ENCODE results near the gene DAAM2. TPM values are rescaled to one million over a fixed set of nuclear protein-coding genes. Genes with fewer than 3 reads are reported as not detected.

The DAAM2 gene
- total and polyA plus RNA-seq, 2 donors from 2014 or later, result 6.9 to 19.8 TPM

GRCh38 chr6:39815356-39815755 lies 23.2 kb downstream of the DAAM2 start:
- H3K4me3 ChIP-seq (ENCODE audit: low read length in 3 of 3), result no peak overlapping the region
- H3K27me3 ChIP-seq (ENCODE audit: control insufficient read depth, insufficient read depth, low read length), result no peaks in the 10 kb centered on the region
- no peak for DNase-seq
- H3K9me3 ChIP-seq (ENCODE audit: control insufficient read depth in 2 of 3, insufficient read depth in 1 of 3, low read length in 3 of 3), result no peaks in the 10 kb centered on the region
- intact Hi-C loops (cut with DNase I), result no loop called here
- no peak for TF ChIP-seq CTCF (IDR thresholded peaks at IDR 0.05; ENCODE audit: borderline replicate concordance, extremely low read depth, insufficient read depth)
- no peaks in the 10 kb centered on the region for H3K36me3 ChIP-seq (ENCODE audit: control insufficient read depth in 2 of 3, insufficient read depth in 3 of 3, low read length in 3 of 3)
- no peak overlapping the region for H3K9ac ChIP-seq (ENCODE audit: low read length in 3 of 3)
- no peak overlapping the region for H3K27ac ChIP-seq (ENCODE audit: low read depth in 2 of 2, low read length in 2 of 2)
- FAIRE-seq, result no peak
- peaks cover 0 to 3% (median 0%) of the 10 kb centered on the region in 3 donors for H3K4me1 ChIP-seq (ENCODE audit: control insufficient read depth in 2 of 3, insufficient read depth in 2 of 3, low read depth in 1 of 3, low read length in 3 of 3)

DNA sequence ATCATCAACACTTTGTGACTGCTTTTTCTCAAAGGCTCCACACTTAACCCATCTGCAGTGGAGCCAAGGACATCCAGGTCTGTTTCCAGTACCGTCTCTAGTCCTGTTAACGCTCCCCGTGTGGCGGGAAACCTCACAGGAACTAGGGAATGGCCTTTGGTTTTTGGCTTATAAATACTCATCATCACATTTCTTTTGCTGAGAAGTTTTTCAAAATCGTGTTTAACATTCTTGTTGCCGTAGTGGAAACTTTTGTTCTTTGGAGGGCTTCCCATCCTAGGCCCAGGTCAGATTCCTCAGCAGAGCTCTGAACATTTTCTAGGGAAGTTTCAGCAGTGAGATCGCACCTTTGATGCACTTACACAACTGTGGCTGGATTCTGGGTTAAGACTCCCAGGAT lies 24.6 kb downstream of the DAAM2 start:
- FAIRE-seq (no peak), DNase-seq (no peak)
- H3K9me3 ChIP-seq (ENCODE audit: control insufficient read depth in 2 of 3, insufficient read depth in 1 of 3, low read length in 3 of 3), result no peaks in the 10 kb centered on the region
- H3K36me3 ChIP-seq (ENCODE audit: control insufficient read depth in 2 of 3, insufficient read depth in 3 of 3, low read length in 3 of 3), result no peaks in the 10 kb centered on the region
- no peak overlapping the region for H3K27ac ChIP-seq (ENCODE audit: low read depth in 2 of 2, low read length in 2 of 2)
- TF ChIP-seq CTCF (IDR thresholded peaks at IDR 0.05; ENCODE audit: borderline replicate concordance, extremely low read depth, insufficient read depth), result no peak
- no peak overlapping the region for H3K9ac ChIP-seq (ENCODE audit: low read length in 3 of 3)
- H3K4me3 ChIP-seq (ENCODE audit: low read length in 3 of 3), result no peak overlapping the region
- intact Hi-C loops (cut with DNase I), result no loop called here
- H3K27me3 ChIP-seq (ENCODE audit: control insufficient read depth, insufficient read depth, low read length), result no peaks in the 10 kb centered on the region
- peaks cover 0 to 3% (median under 1%) of the 10 kb centered on the region in 3 donors for H3K4me1 ChIP-seq (ENCODE audit: control insufficient read depth in 2 of 3, insufficient read depth in 2 of 3, low read depth in 1 of 3, low read length in 3 of 3)

- no peak overlapping the region for H3K4me3 ChIP-seq (ENCODE audit: low read length in 3 of 3)
- H3K27me3 ChIP-seq (ENCODE audit: control insufficient read depth, insufficient read depth, low read length), result no peaks in the 10 kb centered on the region
- no peaks in the 10 kb centered on the region for H3K36me3 ChIP-seq (ENCODE audit: control insufficient read depth in 2 of 3, insufficient read depth in 3 of 3, low read length in 3 of 3)
- TF ChIP-seq CTCF (IDR thresholded peaks at IDR 0.05; ENCODE audit: borderline replicate concordance, extremely low read depth, insufficient read depth), result no peak
- intact Hi-C loops (cut with DNase I), result no loop called here
- peaks cover 0 to 13% (median 0%) of the 10 kb centered on the region in 3 donors for H3K4me1 ChIP-seq (ENCODE audit: control insufficient read depth in 2 of 3, insufficient read depth in 2 of 3, low read depth in 1 of 3, low read length in 3 of 3)
- no peaks in the 10 kb centered on the region for H3K9me3 ChIP-seq (ENCODE audit: control insufficient read depth in 2 of 3, insufficient read depth in 1 of 3, low read length in 3 of 3)
- DNase-seq (no peak), FAIRE-seq (no peak)
- H3K9ac ChIP-seq (ENCODE audit: low read length in 3 of 3), result no peak overlapping the region
- peak overlapping the region in 1 of 2 donors; percentile 32 for H3K27ac ChIP-seq (ENCODE audit: low read depth in 2 of 2, low read length in 2 of 2)
These were observed 26.5 kb downstream of the DAAM2 start for GRCh38 chr6:39818695-39819094.

- DNase-seq (no peak), FAIRE-seq (no peak)
- H3K9me3 ChIP-seq (ENCODE audit: control insufficient read depth in 2 of 3, insufficient read depth in 1 of 3, low read length in 3 of 3), result no peaks in the 10 kb centered on the region
- intact Hi-C loops (cut with DNase I), result no loop called here
- H3K4me1 ChIP-seq (ENCODE audit: control insufficient read depth in 2 of 3, insufficient read depth in 2 of 3, low read depth in 1 of 3, low read length in 3 of 3), result peaks cover 0 to 17% (median 0%) of the 10 kb centered on the region in 3 donors
- H3K36me3 ChIP-seq (ENCODE audit: control insufficient read depth in 2 of 3, insufficient read depth in 3 of 3, low read length in 3 of 3), result no peaks in the 10 kb centered on the region
- H3K4me3 ChIP-seq (ENCODE audit: low read length in 3 of 3), result no peak overlapping the region
- H3K27ac ChIP-seq (ENCODE audit: low read depth in 2 of 2, low read length in 2 of 2), result peak overlapping the region in 1 of 2 donors; percentile 32
- no peak overlapping the region for H3K9ac ChIP-seq (ENCODE audit: low read length in 3 of 3)
- H3K27me3 ChIP-seq (ENCODE audit: control insufficient read depth, insufficient read depth, low read length), result no peaks in the 10 kb centered on the region
- TF ChIP-seq CTCF (IDR thresholded peaks at IDR 0.05; ENCODE audit: borderline replicate concordance, extremely low read depth, insufficient read depth), result no peak
These were observed 27.1 kb downstream of the DAAM2 start for GRCh38 chr6:39819228-39819627.

Measured in kidney (tissue), 14 donors.